GM12875 (cell line): Measurements from ENCODE around the gene ARID2.

ENCODE experiments used
- H3K4me3 ChIP-seq: one replicate; pipeline ENCODE4 v1.5.1; 2011; ENCODE audit warnings: low read depth, low read length, control low read depth
- TF ChIP-seq, protein P1 (sequence below): IDR thresholded peaks from 2 replicates; pipeline ENCODE4 v1.5.1; 2011; ENCODE audit warnings: low read depth, mild to moderate bottlenecking, control low read depth, inconsistent platforms, low read length, moderate library complexity, borderline replicate concordance; ENCODE audit not compliant: insufficient read depth

Gene ARID2

GRCh38 chr12:45762185-45763110 lies 32.9 kb downstream of the ARID2 start:
- no peak overlapping the region for H3K4me3 ChIP-seq
- TF ChIP-seq, protein P1, sequence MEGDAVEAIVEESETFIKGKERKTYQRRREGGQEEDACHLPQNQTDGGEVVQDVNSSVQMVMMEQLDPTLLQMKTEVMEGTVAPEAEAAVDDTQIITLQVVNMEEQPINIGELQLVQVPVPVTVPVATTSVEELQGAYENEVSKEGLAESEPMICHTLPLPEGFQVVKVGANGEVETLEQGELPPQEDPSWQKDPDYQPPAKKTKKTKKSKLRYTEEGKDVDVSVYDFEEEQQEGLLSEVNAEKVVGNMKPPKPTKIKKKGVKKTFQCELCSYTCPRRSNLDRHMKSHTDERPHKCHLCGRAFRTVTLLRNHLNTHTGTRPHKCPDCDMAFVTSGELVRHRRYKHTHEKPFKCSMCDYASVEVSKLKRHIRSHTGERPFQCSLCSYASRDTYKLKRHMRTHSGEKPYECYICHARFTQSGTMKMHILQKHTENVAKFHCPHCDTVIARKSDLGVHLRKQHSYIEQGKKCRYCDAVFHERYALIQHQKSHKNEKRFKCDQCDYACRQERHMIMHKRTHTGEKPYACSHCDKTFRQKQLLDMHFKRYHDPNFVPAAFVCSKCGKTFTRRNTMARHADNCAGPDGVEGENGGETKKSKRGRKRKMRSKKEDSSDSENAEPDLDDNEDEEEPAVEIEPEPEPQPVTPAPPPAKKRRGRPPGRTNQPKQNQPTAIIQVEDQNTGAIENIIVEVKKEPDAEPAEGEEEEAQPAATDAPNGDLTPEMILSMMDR = peak; percentile 45; the same call in 1 of the 2 replicates

DNA sequence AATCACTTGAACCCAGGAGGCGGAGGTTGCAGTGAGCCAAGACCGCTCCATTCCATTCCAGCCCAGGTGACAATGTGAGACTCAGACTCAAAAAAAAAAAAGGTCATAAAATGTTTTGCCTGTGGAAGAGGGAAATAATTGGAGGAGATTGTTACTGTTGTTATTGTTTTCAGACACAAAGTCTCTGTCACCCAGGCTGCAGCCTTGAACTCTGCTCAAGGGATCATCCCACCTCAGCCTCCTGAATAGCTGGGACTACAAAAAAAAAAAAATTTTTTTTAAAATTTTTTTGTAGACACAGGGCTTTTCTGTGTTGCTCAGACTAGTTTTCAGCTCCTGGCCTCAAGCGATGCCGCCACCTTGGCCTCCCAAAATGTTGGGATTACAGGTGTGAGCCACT lies 33.9 kb downstream of the ARID2 start:
- H3K4me3 ChIP-seq = no peak overlapping the region
- TF ChIP-seq, protein P1 = no peak

DNA sequence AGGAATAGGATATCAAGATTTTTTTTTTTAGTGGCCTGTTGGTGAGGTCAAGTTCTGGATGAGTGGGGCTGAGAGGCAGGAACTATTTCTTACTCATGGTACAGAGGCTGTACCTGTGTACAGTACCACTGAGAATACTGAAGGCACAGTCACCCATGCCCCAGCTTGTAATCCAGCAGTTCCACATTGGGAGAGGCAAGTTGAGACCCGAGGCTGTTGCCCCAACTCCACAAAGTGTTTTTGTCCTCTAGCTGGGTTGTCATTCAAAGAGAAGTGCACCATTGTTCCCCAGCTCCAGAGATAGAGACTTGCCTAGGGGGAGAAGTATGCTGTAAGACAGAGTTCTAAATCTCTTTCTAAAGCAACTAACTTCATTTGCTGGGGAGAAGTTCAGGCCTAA lies 38.7 kb downstream of the ARID2 start:
- H3K4me3 ChIP-seq = no peak overlapping the region
- TF ChIP-seq, protein P1 = no peak

DNA sequence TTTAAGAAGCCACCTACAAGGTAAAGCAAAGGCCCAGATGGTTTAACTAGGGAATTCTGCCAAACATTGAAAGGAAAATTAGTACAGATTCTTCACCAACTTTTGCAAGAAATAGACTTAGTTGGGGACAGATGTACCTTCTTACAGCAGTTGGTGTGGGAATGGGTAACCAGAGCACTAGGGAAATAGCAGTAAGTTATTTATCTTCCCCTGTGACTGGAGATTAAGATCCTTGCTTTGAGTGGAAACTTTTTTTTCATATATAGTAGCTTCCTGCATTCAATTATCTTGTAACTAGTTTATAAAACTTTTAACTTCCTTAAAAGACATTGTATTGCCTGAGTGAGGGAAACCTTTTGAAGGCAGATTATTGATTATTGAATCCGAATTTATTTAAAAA lies 44.2 kb downstream of the ARID2 start:
- TF ChIP-seq, protein P1 = no peak
- no peak overlapping the region for H3K4me3 ChIP-seq

GRCh38 chr12:45774508-45775162 lies 45.1 kb downstream of the ARID2 start:
- TF ChIP-seq, protein P1 = no peak
- no peak overlapping the region for H3K4me3 ChIP-seq

DNA sequence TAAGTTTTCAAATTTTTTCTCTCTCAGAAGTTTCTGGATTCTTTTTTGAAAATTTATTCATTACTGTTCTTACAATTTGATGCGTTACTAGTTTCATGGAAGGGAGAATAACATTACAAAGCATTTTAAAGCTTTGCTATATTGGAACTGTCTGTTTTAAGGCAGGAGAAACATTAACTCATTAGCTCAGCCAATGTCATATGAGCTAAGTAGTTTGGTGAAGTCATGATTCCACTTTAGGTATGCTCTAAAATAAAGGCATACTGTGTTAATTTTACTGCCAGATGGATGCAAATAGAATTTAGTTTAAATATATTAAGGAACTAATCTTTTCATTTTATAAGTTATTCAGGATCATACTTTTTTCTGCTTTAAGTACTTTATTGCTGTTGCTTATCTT lies 46.0 kb downstream of the ARID2 start:
- TF ChIP-seq, protein P1 = no peak
- H3K4me3 ChIP-seq = no peak overlapping the region

DNA sequence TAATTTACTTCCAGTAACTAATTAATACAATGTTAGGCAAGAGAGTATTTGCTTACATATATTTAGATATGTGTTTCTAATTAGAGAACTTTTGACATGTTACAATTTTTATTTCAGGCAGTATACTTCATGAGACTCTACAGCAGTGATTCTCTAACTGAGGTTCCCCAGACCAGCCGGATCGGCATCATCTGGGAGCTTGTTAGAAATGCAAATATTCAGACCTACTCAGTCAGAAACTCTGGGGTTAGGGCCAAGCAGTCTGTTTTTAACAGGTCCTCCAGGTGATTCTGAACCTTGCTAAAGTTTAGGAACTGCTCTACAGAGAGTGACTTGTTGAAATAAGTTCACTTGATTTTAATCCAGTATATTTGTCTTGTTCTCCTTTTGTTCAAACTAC lies 46.5 kb downstream of the ARID2 start:
- H3K4me3 ChIP-seq = no peak overlapping the region
- TF ChIP-seq, protein P1 = no peak
